PC-3 (cell line): Measurements from ENCODE around the gene VIM. TPM values are rescaled to one million over a fixed set of nuclear protein-coding genes. Genes with fewer than 3 reads are reported as not detected.

Experiments used
- ATAC-seq: fragments of 200-7000 bp; cut with Tn5 transposase; 2 replicates; pipeline ENCODE4 v1.9.1; 2020; ENCODE audit warnings: mild to moderate bottlenecking, moderate library complexity
- BruUV-seq: library from RNA; stranded (reverse); fragments of 400-500 nt; replicated peaks from 2 replicates; lab custom pipeline; 2021; lab: Mats Ljungman, UMichigan
- CTCF ChIA-PET: fragments of 300-600 bp; sonication (Branson Sonifier 250); formaldehyde crosslinking; loops from one replicate; lab custom pipeline; 2022; ENCODE audit warnings: antibody characterized with exemption; lab: Charles Lee
- POLR2A ChIA-PET: fragments of 300-600 bp; sonication (Branson Sonifier 250); formaldehyde crosslinking; loops from one replicate; lab custom pipeline; 2022; ENCODE audit warnings: antibody characterized with exemption; ENCODE audit not compliant: unreplicated experiment; lab: Charles Lee
- DNase-seq: peaks from one replicate; pipeline ENCODE4 v3.0.0-alpha.2; 2015
- H2AFZ ChIP-seq: fragments of 300-600 bp; sonication (generic); 2 replicates; pipeline ENCODE4 v1.6.0; 2016; ENCODE audit warnings: antibody characterized with exemption, low read length
- H3F3A ChIP-seq: fragments of 300-600 bp; sonication (generic); one replicate; pipeline ENCODE4 v1.6.0; 2017; ENCODE audit warnings: antibody characterized with exemption, low read length, control low read depth, mild to moderate bottlenecking; ENCODE audit not compliant: unreplicated experiment
- H3K27ac ChIP-seq: fragments of 300-600 bp; sonication (generic); 2 replicates; pipeline ENCODE4 v1.5.1; 2016; ENCODE audit warnings: mild to moderate bottlenecking, low read length
- H3K27me3 ChIP-seq: fragments of 300-600 bp; sonication (generic); 2 replicates; pipeline ENCODE4 v1.6.1; 2016; ENCODE audit warnings: low read length, mixed read lengths
- H3K36me3 ChIP-seq: fragments of 300-600 bp; sonication (generic); 2 replicates; pipeline ENCODE4 v1.6.1; 2016; ENCODE audit warnings: low read depth, mixed run types, low read length, mixed read lengths
- H3K4me1 ChIP-seq: fragments of 300-600 bp; sonication (generic); 2 replicates; pipeline ENCODE4 v1.5.1; 2016; ENCODE audit warnings: low read length; ENCODE audit not compliant: insufficient read depth
- H3K4me2 ChIP-seq: fragments of 300-600 bp; sonication (generic); 2 replicates; pipeline ENCODE4 v1.6.0; 2016; ENCODE audit warnings: low read length
- H3K4me3 ChIP-seq: fragments of 300-600 bp; sonication (generic); 2 replicates; pipeline ENCODE4 v1.5.1; 2016; ENCODE audit warnings: mild to moderate bottlenecking, low read length, mixed read lengths
- H3K79me2 ChIP-seq: fragments of 300-600 bp; sonication (generic); 2 replicates; pipeline ENCODE4 v1.6.1; 2017; ENCODE audit warnings: low read length, mixed read lengths
- H3K9ac ChIP-seq: fragments of 300-600 bp; sonication (generic); 2 replicates; pipeline ENCODE4 v1.6.0; 2016; ENCODE audit warnings: mild to moderate bottlenecking, low read length
- H3K9me2 ChIP-seq: fragments of 300-600 bp; sonication (generic); replicated peaks from 2 replicates; pipeline ENCODE4 v1.6.1; 2016; ENCODE audit warnings: mixed run types, low read length, mixed read lengths
- H3K9me3 ChIP-seq: fragments of 300-600 bp; sonication (generic); 2 replicates; pipeline ENCODE4 v1.6.1; 2016; ENCODE audit warnings: low read length, mixed read lengths
- H4K20me1 ChIP-seq: fragments of 300-600 bp; sonication (generic); 2 replicates; pipeline ENCODE4 v1.6.1; 2016; ENCODE audit warnings: low read length, mixed read lengths
- EZH2 ChIP-seq: fragments of 300-600 bp; sonication (generic); IDR thresholded peaks from one replicate; pipeline ENCODE4 v1.6.1; 2017; ENCODE audit warnings: antibody characterized with exemption, mild to moderate bottlenecking, low read length; ENCODE audit not compliant: unreplicated experiment
- EZH2phosphoT487 ChIP-seq: fragments of 300-600 bp; sonication (generic); IDR thresholded peaks from 2 replicates; pipeline ENCODE4 v1.6.1; 2018; ENCODE audit warnings: mild to moderate bottlenecking, antibody characterized with exemption, low read length, borderline replicate concordance
- intact Hi-C: fragments of 100-400 bp; cut with micrococcal nuclease; formaldehyde crosslinking; loops from 2 replicates; pipeline ENCODE4 v1.9.0; 2023
- total RNA-seq: library from RNA; depleted of rRNA; stranded (reverse); fragments of >200 nt; gene quantifications from 2 replicates; pipeline ENCODE4 v1.2.3, GENCODE V29; 2014
- TF ChIP-seq, protein P1 (sequence below): fragments of 300-600 bp; sonication (generic); conservative IDR thresholded peaks from 2 replicates; pipeline ENCODE4 v1.5.1; 2017; ENCODE audit warnings: antibody characterized with exemption, low read depth, mild to moderate bottlenecking, low read length

VIM gene
- total RNA-seq, 1 experiment from 2014 or later, result 469 TPM

DNA sequence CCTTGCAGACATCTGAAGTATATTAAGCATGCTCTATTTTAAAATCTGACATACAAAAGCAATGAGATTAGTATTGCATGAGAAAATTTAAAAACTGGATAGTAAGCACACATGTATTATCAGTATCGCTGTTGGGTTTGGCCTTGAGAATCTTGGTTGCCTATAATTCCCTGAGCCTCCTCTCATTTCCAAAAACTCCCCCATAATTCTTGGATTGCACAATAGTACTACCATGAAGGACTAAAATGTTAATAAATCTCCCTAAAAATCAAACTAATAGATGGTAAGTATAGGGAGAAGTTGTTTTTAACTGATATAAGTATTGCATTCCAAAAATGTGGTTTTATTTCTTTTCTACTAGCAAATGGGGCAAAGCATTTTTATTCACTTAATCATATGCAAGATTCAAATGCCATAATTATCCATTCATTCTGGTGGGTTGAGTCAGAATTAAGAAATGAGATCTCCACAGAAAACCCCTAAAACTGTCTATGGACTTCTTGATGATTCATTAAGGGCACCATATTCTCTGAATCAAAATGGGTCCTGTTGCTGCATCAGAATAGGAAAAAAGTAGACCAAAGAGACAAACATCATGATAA is 10.3 kb upstream of the VIM start:
- Histone ChIP-seq H3K4me3 (no peak overlapping the region), H3K9ac (no peak overlapping the region), H3K4me1 (peaks cover 53% of the 10 kb centered on the region), H3K9me2 (no peaks in the 10 kb centered on the region), H3K4me2 (no peak overlapping the region), H3K9me3 (no peaks in the 10 kb centered on the region), H3K36me3 (no peaks in the 10 kb centered on the region), H3K27ac (peak overlapping the region; percentile 99), H3F3A (peaks cover 9% of the 10 kb centered on the region), H3K79me2 (no peaks in the 10 kb centered on the region), H2AFZ (no peak overlapping the region), H3K27me3 (no peaks in the 10 kb centered on the region), H4K20me1 (no peaks in the 10 kb centered on the region)
- intact Hi-C loops, result no loop called here
- ChIA-PET POLR2A (no interaction called here), CTCF (no interaction called here)
- no peak for ATAC-seq
- DNase-seq, result no peak
- TF ChIP-seq EZH2, result no peak
- TF ChIP-seq, protein P1, sequence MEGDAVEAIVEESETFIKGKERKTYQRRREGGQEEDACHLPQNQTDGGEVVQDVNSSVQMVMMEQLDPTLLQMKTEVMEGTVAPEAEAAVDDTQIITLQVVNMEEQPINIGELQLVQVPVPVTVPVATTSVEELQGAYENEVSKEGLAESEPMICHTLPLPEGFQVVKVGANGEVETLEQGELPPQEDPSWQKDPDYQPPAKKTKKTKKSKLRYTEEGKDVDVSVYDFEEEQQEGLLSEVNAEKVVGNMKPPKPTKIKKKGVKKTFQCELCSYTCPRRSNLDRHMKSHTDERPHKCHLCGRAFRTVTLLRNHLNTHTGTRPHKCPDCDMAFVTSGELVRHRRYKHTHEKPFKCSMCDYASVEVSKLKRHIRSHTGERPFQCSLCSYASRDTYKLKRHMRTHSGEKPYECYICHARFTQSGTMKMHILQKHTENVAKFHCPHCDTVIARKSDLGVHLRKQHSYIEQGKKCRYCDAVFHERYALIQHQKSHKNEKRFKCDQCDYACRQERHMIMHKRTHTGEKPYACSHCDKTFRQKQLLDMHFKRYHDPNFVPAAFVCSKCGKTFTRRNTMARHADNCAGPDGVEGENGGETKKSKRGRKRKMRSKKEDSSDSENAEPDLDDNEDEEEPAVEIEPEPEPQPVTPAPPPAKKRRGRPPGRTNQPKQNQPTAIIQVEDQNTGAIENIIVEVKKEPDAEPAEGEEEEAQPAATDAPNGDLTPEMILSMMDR, result no peak
- no peak for TF ChIP-seq EZH2phosphoT487
- BruUV-seq, result no TSS peak

- intact Hi-C loops, result no loop called here
- DNase-seq, result no peak
- POLR2A ChIA-PET, result no interaction called here
These were observed 9.0 kb upstream of the VIM start for GRCh38 chr10:17219024-17219423.

GRCh38 chr10:17220652-17221100 is 7.4 kb upstream of the VIM start:
- H3F3A ChIP-seq, result peaks cover 3% of the 10 kb centered on the region
- POLR2A ChIA-PET, result no interaction called here
- H4K20me1 ChIP-seq, result no peaks in the 10 kb centered on the region
- intact Hi-C loops, result no loop called here
- H3K9me2 ChIP-seq, result no peaks in the 10 kb centered on the region
- no peak overlapping the region for H3K4me3 ChIP-seq
- no peak for TF ChIP-seq EZH2phosphoT487
- TF ChIP-seq, protein P1, result no peak
- no peak for TF ChIP-seq EZH2
- no peaks in the 10 kb centered on the region for H3K36me3 ChIP-seq
- DNase-seq (peak; percentile 50), ATAC-seq (no peak)
- H3K27me3 ChIP-seq, result no peaks in the 10 kb centered on the region
- H2AFZ ChIP-seq, result no peak overlapping the region
- peak overlapping the region; percentile 10; the same call in 1 of the 2 replicates for H3K4me2 ChIP-seq
- no peak overlapping the region for H3K9ac ChIP-seq
- H3K9me3 ChIP-seq, result no peaks in the 10 kb centered on the region
- peaks cover 26% of the 10 kb centered on the region for H3K4me1 ChIP-seq
- no peaks in the 10 kb centered on the region for H3K79me2 ChIP-seq
- CTCF ChIA-PET, result interaction anchor here (0.6 kb wide), 1 partner anchor 156 kb away, joined by 3 read pairs; no protein-coding TSS in a partner anchor
- BruUV-seq, result no TSS peak
- no peak overlapping the region for H3K27ac ChIP-seq

More at GRCh38 chr10:17219024-17219423, 9.0 kb upstream of the VIM start:
- H3K9me2 ChIP-seq, result no peaks in the 10 kb centered on the region
- no peak overlapping the region for H2AFZ ChIP-seq
- TF ChIP-seq, protein P1, result no peak
- no peak for TF ChIP-seq EZH2
- TF ChIP-seq EZH2phosphoT487, result no peak
- CTCF ChIA-PET, result no interaction called here
- H4K20me1 ChIP-seq, result no peaks in the 10 kb centered on the region
- H3K36me3 ChIP-seq, result no peaks in the 10 kb centered on the region
- no TSS peak for BruUV-seq
- H3K9me3 ChIP-seq, result no peaks in the 10 kb centered on the region
- H3K4me1 ChIP-seq, result peaks cover 41% of the 10 kb centered on the region
- no peaks in the 10 kb centered on the region for H3K27me3 ChIP-seq
- no peak overlapping the region for H3K4me2 ChIP-seq
- H3F3A ChIP-seq, result peaks cover 9% of the 10 kb centered on the region
- H3K79me2 ChIP-seq, result no peaks in the 10 kb centered on the region
- no peak for ATAC-seq
- no peak overlapping the region for H3K27ac ChIP-seq
- no peak overlapping the region for H3K9ac ChIP-seq
- no peak overlapping the region for H3K4me3 ChIP-seq
